Measurements from ENCODE around the gene WASF2. TPM values are rescaled to one million over a fixed set of nuclear protein-coding genes. Genes with fewer than 3 reads are reported as not detected.
A peak's percentile ranks its signal among the peaks of the same experiment; 100 is the strongest.

The WASF2 gene
- total RNA-seq, 3 donors from 2014 or later, result 41.6 to 93.5 (median 43.2) TPM

DNA sequence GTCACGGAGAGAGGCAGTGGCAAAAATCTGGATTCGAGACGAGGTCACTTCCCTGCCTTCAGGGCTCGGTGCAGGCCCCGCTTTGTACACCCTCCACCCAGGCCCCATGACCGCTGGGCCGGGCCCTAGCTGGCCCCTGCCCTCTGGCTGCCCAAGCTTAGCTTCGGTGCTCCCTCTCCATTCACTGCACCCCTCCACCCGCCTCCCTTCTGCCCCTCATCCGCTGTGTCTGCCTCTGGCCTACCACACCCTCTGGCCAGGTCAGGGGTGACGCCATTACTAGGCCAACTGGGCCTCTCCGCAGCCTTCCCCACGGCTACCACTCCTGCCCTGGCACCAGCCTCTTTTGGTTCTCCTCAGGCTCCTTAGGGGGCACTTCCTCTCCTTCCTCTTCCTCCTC, 106.3 kb downstream of the WASF2 start:
- TF ChIP-seq POLR2AphosphoS5 (IDR thresholded peaks at IDR 0.05), result no peak
- TF ChIP-seq, protein P1, sequence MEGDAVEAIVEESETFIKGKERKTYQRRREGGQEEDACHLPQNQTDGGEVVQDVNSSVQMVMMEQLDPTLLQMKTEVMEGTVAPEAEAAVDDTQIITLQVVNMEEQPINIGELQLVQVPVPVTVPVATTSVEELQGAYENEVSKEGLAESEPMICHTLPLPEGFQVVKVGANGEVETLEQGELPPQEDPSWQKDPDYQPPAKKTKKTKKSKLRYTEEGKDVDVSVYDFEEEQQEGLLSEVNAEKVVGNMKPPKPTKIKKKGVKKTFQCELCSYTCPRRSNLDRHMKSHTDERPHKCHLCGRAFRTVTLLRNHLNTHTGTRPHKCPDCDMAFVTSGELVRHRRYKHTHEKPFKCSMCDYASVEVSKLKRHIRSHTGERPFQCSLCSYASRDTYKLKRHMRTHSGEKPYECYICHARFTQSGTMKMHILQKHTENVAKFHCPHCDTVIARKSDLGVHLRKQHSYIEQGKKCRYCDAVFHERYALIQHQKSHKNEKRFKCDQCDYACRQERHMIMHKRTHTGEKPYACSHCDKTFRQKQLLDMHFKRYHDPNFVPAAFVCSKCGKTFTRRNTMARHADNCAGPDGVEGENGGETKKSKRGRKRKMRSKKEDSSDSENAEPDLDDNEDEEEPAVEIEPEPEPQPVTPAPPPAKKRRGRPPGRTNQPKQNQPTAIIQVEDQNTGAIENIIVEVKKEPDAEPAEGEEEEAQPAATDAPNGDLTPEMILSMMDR (IDR thresholded peaks at IDR 0.05), result no peak
- TF ChIP-seq POLR2A (IDR thresholded peaks at IDR 0.05), result no peak

DNA sequence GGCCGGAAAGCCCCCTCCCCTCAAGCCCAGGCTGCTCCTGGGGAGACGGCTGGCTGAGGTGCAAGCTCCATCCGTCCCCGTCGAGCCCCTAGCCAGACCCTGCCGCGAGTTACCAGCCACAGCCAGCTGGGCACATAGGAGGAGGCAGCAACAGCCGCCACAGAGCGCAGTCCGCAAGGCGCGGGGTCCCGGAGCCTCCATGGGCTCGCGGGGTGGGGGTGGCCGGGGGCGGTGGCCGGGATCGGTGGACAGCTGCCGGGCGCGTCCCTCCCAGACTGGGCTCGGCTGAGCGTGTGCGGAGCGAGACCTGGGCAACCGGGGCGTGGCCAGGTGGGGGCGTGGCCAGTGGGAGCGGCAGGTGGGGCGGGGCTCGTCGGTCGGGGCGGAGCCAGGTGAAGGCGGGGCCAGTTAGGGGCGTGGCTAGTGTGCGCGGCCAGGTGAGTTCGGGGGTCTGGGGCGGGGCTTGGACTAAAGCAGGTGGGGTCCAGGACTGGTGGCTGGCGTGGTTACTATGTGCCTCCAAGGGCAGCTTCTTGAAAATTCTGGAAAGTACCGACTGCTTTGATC, 106.8 kb downstream of the WASF2 start, which contains the start of gene CD164L2:
Gene CD164L2 (minus strand): TSS at position 295 of the 567 bp plus-strand sequence. CDS start 94 bp downstream, at position 201.
- Histone ChIP-seq H3K4me3 (peak within 1 kb of the TSS in 2 of 3 donors; percentile 56 to 61), H3K27ac (peak within 1 kb of the TSS; percentile 39 to 45)
- intact Hi-C loops (cut with DNase I; ENCODE audit: low total_unique reads), result no loop called here

More for the DNA sequence above, 106.3 kb downstream of the WASF2 start:
- Histone ChIP-seq H3K4me1 (peaks cover 9 to 24% of the 10 kb centered on the region in 2 donors), H3K36me3 (no peaks in the 10 kb centered on the region), H3K9me3 (no peaks in the 10 kb centered on the region), H3K4me3 (no peak overlapping the region), H3K27ac (peak overlapping the region in 1 of 2 donors; percentile 45), H3K27me3 (no peaks in the 10 kb centered on the region)
- no peak for DNase-seq (ENCODE audit: low spot score in 2 of 2)
- intact Hi-C loops (cut with DNase I; ENCODE audit: low total_unique reads), result no loop called here

DNA sequence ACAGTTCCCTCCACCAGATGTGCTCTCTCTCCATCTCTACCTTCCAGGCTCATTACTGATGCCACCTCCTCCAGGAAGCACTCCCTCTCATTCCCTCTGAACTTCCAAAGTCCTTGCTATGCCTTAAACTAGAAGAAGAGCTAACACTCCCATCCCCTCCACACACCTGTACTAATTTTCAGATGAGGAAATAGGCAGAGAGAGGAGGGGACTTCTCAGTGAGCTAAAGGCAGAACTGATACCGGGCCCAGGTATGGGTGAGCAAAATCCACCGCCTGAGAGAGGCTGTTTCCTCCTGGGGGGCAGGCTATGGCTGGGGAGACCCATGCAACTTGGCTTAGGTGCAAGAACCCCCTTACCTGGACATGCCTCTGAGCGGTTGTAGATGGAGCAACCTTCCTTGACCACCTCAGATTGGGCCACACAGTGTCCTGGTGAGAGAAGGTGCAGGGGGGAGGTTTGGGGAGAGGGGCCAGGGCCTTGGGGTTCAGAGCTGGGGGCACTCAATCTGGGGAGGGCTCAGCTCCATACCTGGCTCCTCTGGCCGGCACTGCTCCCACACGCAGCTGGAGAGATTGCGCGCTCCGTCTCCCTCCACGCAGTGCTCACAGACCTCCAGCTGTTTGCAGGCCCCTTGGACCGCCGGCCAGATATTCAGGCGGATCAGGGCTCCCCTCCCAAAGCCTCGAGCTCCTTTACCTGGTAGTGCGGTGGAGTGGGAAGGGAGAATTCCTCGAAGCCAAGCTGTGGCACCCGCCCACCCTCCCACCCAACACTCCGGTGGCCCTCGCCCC, 107.8 kb downstream of the WASF2 start:
- peak overlapping the region in 2 of 3 donors; percentile 56 to 61 for H3K4me3 ChIP-seq
- H3K36me3 ChIP-seq, result no peaks in the 10 kb centered on the region
- DNase-seq (ENCODE audit: low spot score in 2 of 2), result no peak
- peak overlapping the region in 1 of 2 donors; percentile 68 for H3K27ac ChIP-seq
- no peaks in the 10 kb centered on the region for H3K27me3 ChIP-seq
- TF ChIP-seq POLR2A (IDR thresholded peaks at IDR 0.05), result no peak
- TF ChIP-seq, protein P1 (IDR thresholded peaks at IDR 0.05), result no peak
- no peak for TF ChIP-seq POLR2AphosphoS5 (IDR thresholded peaks at IDR 0.05)
- intact Hi-C loops (cut with DNase I; ENCODE audit: low total_unique reads), result no loop called here
- peaks cover 9 to 24% of the 10 kb centered on the region in 2 donors for H3K4me1 ChIP-seq
- no peaks in the 10 kb centered on the region for H3K9me3 ChIP-seq

More for the DNA sequence above, 106.8 kb downstream of the WASF2 start, which contains the start of gene CD164L2:
- Histone ChIP-seq H3K27me3 (no peaks in the 10 kb centered on the region), H3K4me1 (peaks cover 9 to 24% of the 10 kb centered on the region in 2 donors), H3K36me3 (no peaks in the 10 kb centered on the region), H3K9me3 (no peaks in the 10 kb centered on the region)
- DNase-seq (ENCODE audit: low spot score in 2 of 2), result peak in 1 of 2 donors; percentile 75
- no peak for TF ChIP-seq POLR2AphosphoS5 (IDR thresholded peaks at IDR 0.05)
- no peak for TF ChIP-seq POLR2A (IDR thresholded peaks at IDR 0.05)
- TF ChIP-seq, protein P1 (IDR thresholded peaks at IDR 0.05), result no peak

DNA sequence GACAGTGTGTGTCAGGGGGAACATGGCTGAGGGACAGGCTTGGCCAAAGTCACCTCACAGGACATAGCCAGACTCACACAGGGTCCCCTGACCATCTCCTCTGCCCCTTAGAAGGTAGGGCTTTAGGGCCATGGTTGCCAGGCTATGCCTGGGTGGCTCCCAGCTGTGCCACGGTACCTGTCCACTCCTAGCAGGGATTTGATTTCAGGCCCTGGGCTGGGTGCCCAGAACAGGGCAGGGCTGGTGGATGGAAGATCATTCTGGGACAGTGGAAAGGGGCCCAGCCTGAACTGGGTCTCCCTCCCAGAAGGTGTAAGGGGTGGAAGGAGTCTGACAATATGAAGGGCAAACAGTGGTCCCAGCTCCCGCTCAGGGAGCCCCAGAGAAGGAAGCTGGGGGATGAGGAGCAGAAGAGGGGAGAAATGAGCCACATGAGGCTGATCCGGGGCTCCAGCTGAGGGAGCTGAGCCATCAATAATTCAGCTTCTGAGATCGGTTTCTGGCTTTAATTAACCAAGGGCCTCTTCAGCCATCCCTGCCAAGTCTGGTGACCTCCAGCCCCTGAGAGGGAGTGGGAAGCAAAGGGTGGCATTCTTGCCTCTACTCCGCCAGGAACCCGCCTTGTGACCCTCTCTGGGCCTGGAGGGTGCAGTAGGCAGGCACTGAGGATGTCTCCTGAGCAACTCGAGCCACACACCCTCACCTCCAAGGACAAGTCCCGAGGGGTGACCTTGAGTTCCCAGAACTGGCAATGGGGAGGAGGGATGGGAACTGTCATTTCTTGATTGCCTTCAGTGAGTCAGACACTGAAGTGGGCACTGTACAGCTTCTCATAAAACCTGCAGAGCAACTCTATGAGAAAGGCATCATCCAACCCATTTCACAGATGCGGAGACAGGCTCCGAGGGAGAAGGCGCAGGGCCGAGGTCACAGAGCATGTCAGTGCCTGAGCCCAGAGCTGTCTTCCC, 108.9 kb downstream of the WASF2 start:
- Histone ChIP-seq H3K27ac (peak overlapping the region; percentile 68 to 76), H3K4me1 (peaks cover 9 to 24% of the 10 kb centered on the region in 2 donors), H3K4me3 (no peak overlapping the region), H3K27me3 (no peaks in the 10 kb centered on the region), H3K36me3 (no peaks in the 10 kb centered on the region), H3K9me3 (no peaks in the 10 kb centered on the region)
- intact Hi-C loops (cut with DNase I; ENCODE audit: low total_unique reads), result no loop called here
- no peak for TF ChIP-seq POLR2AphosphoS5 (IDR thresholded peaks at IDR 0.05)
- TF ChIP-seq POLR2A (IDR thresholded peaks at IDR 0.05), result no peak
- TF ChIP-seq, protein P1 (IDR thresholded peaks at IDR 0.05), result no peak
- DNase-seq (ENCODE audit: low spot score in 2 of 2), result no peak

All from breast epithelium (tissue), 4 donors.